ENCODE measurements around the gene SLC2A6. TPM values are rescaled to one million over a fixed set of nuclear protein-coding genes. Genes with fewer than 3 reads are reported as not detected.
A peak's percentile ranks its signal among the peaks of the same experiment; 100 is the strongest.

The SLC2A6 gene
- total and polyA plus RNA-seq, 2 donors from 2014 or later, result 2.5 to 5.8 TPM

DNA sequence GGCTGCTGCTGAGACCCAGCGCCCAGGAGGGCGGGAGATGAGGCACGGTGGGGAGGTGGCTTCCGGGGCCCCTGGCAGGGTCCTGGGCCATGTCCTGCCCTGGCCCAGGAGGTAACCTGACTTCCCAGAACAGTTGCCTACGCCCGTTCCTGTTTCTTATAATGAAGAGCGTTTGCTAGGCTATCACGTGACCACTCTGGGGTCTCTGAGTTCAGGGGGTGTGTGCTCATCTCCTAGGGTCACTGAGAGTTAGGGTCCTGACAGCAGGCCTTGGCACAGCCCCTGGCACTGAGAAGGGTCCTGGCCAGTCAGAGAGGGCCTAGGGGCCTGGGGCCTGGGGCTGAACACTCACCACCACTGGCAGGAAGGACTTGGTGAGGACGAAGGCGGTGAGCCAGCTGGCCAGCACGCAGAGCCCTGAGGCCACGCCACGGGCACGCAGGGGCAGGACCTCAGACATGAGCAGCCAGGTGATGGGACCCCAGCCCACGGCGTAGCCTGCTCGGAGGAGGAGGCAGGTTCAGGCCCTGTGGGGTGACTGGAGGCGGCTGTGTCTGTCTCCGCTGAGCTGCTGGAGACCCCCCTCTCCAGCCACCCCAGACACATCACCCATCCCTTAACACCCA lies 6.0 kb downstream of the SLC2A6 start:
- peak in 1 of 5 donors; percentile 73 for DNase-seq
- Histone ChIP-seq H3K9ac (ENCODE audit: low read length in 3 of 3) (no peak overlapping the region), H3K9me3 (ENCODE audit: control insufficient read depth in 2 of 3, insufficient read depth in 1 of 3, low read length in 3 of 3) (no peaks in the 10 kb centered on the region), H3K27me3 (ENCODE audit: control insufficient read depth, insufficient read depth, low read length) (no peaks in the 10 kb centered on the region), H3K27ac (ENCODE audit: low read depth in 2 of 2, low read length in 2 of 2) (no peak overlapping the region), H3K4me3 (ENCODE audit: low read length in 3 of 3) (no peak overlapping the region), H3K4me1 (ENCODE audit: control insufficient read depth in 2 of 3, insufficient read depth in 2 of 3, low read depth in 1 of 3, low read length in 3 of 3) (no peaks in the 10 kb centered on the region), H3K36me3 (ENCODE audit: control insufficient read depth in 2 of 3, insufficient read depth in 3 of 3, low read length in 3 of 3) (peaks cover 0 to 7% (median 0%) of the 10 kb centered on the region in 3 donors)
- TF ChIP-seq, protein P1, sequence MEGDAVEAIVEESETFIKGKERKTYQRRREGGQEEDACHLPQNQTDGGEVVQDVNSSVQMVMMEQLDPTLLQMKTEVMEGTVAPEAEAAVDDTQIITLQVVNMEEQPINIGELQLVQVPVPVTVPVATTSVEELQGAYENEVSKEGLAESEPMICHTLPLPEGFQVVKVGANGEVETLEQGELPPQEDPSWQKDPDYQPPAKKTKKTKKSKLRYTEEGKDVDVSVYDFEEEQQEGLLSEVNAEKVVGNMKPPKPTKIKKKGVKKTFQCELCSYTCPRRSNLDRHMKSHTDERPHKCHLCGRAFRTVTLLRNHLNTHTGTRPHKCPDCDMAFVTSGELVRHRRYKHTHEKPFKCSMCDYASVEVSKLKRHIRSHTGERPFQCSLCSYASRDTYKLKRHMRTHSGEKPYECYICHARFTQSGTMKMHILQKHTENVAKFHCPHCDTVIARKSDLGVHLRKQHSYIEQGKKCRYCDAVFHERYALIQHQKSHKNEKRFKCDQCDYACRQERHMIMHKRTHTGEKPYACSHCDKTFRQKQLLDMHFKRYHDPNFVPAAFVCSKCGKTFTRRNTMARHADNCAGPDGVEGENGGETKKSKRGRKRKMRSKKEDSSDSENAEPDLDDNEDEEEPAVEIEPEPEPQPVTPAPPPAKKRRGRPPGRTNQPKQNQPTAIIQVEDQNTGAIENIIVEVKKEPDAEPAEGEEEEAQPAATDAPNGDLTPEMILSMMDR (IDR thresholded peaks at IDR 0.05; ENCODE audit: borderline replicate concordance, extremely low read depth, insufficient read depth), result no peak
- FAIRE-seq, result no peak
- intact Hi-C loops (cut with DNase I), result no loop called here

DNA sequence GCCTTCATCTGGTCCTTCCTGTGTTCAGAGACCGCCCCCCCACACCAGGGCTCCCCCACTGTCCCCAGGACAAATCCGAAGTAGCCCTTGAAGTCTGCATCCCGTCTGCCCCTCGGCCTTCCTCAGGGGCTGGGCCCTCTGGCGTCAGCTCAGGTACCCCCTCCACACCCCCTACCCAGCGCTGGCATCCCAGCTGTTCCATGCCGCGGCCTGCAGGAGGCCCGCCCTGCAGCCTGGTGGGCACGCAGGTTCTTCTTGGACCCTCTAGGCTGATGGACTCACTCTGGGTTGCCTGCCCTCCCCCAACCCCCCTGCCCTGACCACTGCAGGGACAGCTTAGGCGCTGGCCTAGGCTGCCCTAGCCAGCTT lies 6.6 kb downstream of the SLC2A6 start:
- no peak overlapping the region for H3K4me3 ChIP-seq (ENCODE audit: low read length in 3 of 3)
- H3K36me3 ChIP-seq (ENCODE audit: control insufficient read depth in 2 of 3, insufficient read depth in 3 of 3, low read length in 3 of 3), result peaks cover 0 to 7% (median 0%) of the 10 kb centered on the region in 3 donors
- intact Hi-C loops (cut with DNase I), result no loop called here
- FAIRE-seq (no peak), DNase-seq (peak in 1 of 5 donors; percentile 69)
- H3K27ac ChIP-seq (ENCODE audit: low read depth in 2 of 2, low read length in 2 of 2), result no peak overlapping the region
- TF ChIP-seq, protein P1 (IDR thresholded peaks at IDR 0.05; ENCODE audit: borderline replicate concordance, extremely low read depth, insufficient read depth), result no peak
- no peak overlapping the region for H3K9ac ChIP-seq (ENCODE audit: low read length in 3 of 3)
- no peaks in the 10 kb centered on the region for H3K4me1 ChIP-seq (ENCODE audit: control insufficient read depth in 2 of 3, insufficient read depth in 2 of 3, low read depth in 1 of 3, low read length in 3 of 3)
- no peaks in the 10 kb centered on the region for H3K27me3 ChIP-seq (ENCODE audit: control insufficient read depth, insufficient read depth, low read length)
- no peaks in the 10 kb centered on the region for H3K9me3 ChIP-seq (ENCODE audit: control insufficient read depth in 2 of 3, insufficient read depth in 1 of 3, low read length in 3 of 3)

DNA sequence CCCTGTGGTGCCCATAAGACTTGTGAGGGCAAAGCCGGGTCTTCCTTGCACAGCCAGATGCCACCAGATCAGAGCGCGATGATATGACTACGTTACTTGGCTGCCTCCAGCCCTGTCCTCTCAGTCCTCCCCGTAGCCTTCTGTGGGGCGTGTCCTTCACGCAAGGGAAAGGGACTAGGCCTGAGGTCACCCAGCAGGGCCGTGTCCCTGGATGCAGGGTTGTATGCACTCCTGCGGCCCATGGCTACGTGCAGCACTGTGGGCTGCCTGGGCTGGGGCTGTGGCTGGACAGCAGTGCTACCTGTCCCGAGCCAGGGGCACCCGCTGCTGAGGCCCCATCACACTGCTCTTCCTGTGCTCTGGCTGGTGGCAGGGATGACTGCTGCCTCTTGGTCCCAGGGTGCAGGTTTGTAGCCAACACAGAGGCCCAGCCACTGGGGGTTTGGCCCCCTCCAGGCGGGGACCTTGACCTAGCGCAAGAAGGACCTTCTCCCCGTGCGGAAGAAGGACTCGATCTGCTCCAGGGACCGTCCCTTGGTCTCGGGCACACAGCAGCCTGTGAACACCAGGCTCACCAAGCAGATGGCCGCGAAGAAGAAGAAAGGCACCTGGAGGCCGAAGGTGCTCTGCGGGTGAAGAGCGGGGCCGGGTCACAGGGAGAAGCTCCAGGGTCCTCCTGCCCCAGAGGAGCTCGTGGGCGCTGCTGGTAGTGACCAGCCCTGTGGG lies 7.2 kb downstream of the SLC2A6 start:
- Histone ChIP-seq H3K9ac (ENCODE audit: low read length in 3 of 3) (no peak overlapping the region), H3K27ac (ENCODE audit: low read depth in 2 of 2, low read length in 2 of 2) (no peak overlapping the region), H3K4me3 (ENCODE audit: low read length in 3 of 3) (no peak overlapping the region), H3K9me3 (ENCODE audit: control insufficient read depth in 2 of 3, insufficient read depth in 1 of 3, low read length in 3 of 3) (no peaks in the 10 kb centered on the region), H3K27me3 (ENCODE audit: control insufficient read depth, insufficient read depth, low read length) (no peaks in the 10 kb centered on the region), H3K4me1 (ENCODE audit: control insufficient read depth in 2 of 3, insufficient read depth in 2 of 3, low read depth in 1 of 3, low read length in 3 of 3) (no peaks in the 10 kb centered on the region), H3K36me3 (ENCODE audit: control insufficient read depth in 2 of 3, insufficient read depth in 3 of 3, low read length in 3 of 3) (peaks cover 0 to 7% (median 0%) of the 10 kb centered on the region in 3 donors)
- intact Hi-C loops (cut with DNase I), result no loop called here
- TF ChIP-seq, protein P1 (IDR thresholded peaks at IDR 0.05; ENCODE audit: borderline replicate concordance, extremely low read depth, insufficient read depth), result no peak
- FAIRE-seq, result no peak
- no peak for DNase-seq

Measured in kidney (tissue), 14 donors.